MM.1S (cell line): ENCODE results near the gene GLRX3.
"Not testable (repeated sequence)": the region's sequence is repeated elsewhere in the genome, so short reads cannot be mapped to it uniquely, and the experiment has no call there.

ENCODE experiments used
- CTCF ChIP-seq: fragments of 300-600 bp; sonication (generic); IDR thresholded peaks from 2 replicates; pipeline ENCODE4 v1.5.1; 2016; ENCODE audit warnings: antibody characterized with exemption, low read length, mixed read lengths
- EZH2 ChIP-seq: fragments of 300-600 bp; sonication (generic); optimal IDR thresholded peaks from 2 replicates; pipeline ENCODE3; 2017; ENCODE audit warnings: low read depth, mild to moderate bottlenecking, antibody characterized with exemption, low read length, mixed read lengths
- EZH2phosphoT487 ChIP-seq: fragments of 300-600 bp; sonication (generic); IDR thresholded peaks from 2 replicates; pipeline ENCODE4 v1.6.1; 2018; ENCODE audit warnings: antibody characterized with exemption, low read length

GRCh38 chr10:130108146-130108545 lies 28.0 kb upstream of the GLRX3 start:
- TF ChIP-seq CTCF, EZH2, EZH2phosphoT487: not testable (repeated sequence)
